Colonic mucosa (tissue), 4 donors: Measurements from ENCODE around the gene RHD. TPM values are rescaled to one million over a fixed set of nuclear protein-coding genes. Genes with fewer than 3 reads are reported as not detected.

ENCODE experiments used
- DNase-seq: peaks from one replicate; pipeline ENCODE4 v3.0.0-alpha.2; 2020
- H3K27ac ChIP-seq: fragments of 200-600 bp; one replicate; pipeline ENCODE4 v1.8.0; 2021
- H3K27me3 ChIP-seq: fragments of 200-600 bp; one replicate; pipeline ENCODE4 v1.8.0; 2021
- H3K36me3 ChIP-seq: fragments of 200-600 bp; one replicate; pipeline ENCODE4 v1.8.0; 2021
- H3K4me1 ChIP-seq: fragments of 200-600 bp; one replicate; pipeline ENCODE4 v1.8.0; 2021; ENCODE audit warnings: mild to moderate bottlenecking
- H3K4me3 ChIP-seq: fragments of 200-600 bp; one replicate; pipeline ENCODE4 v1.8.0; 2021
- H3K9ac ChIP-seq, 2 donors: one replicate each; pipeline ENCODE4 v1.7.0; 2013; ENCODE audit warnings: control low read depth in 2 of 2, low read depth in 2 of 2, low read length in 2 of 2
- H3K9me3 ChIP-seq: fragments of 200-600 bp; one replicate; pipeline ENCODE4 v1.8.0; 2021
- CTCF ChIP-seq: fragments of 200-600 bp; IDR thresholded peaks from one replicate; pipeline ENCODE4 v1.8.0; 2022; ENCODE audit warnings: antibody characterized with exemption, mild to moderate bottlenecking
- intact Hi-C: fragments of 100-400 bp; cut with DNase I; formaldehyde crosslinking; loops from one replicate; pipeline ENCODE4 v1.14.1; 2022
- total RNA-seq, 2 donors: library from RNA; stranded (reverse); fragmentation: NEBNext Ultra II Directional in 1 of 2; extraction: Animal tissue kit (Norgen Biotek cat#: 25700) in 1 of 2; gene quantifications; one replicate each; pipeline ENCODE4 v1.2.1, GENCODE V29; 2021
- donor health status: healthy.
- donor health status: DM: no; HTN: no; CAD: no.
- donor health status: DM: no; HTN: no; CAD: no.

Gene RHD
- total RNA-seq, 2 donors from 2014 or later = 0.10 TPM; not detected in 1

DNA sequence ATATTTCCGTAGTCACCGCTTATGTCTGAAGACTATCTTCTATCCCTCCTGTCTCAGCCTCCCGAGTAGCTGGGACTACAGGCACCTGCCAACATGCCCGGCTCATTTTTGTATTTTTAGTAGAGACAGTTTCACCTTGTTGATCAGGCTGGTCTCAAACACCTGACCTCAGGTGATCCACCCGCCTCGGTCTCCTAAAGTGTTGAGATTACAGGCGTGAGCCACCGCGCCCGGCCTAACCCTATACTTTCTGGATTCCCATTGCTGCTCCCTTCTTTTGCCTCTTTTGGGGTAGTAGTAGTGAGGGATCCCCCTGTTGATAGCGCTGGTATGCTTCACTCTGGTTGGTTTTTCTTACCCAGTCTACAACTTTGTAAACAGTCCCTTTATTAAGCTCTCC lies 34.3 kb upstream of the RHD start:
- Histone ChIP-seq H3K9me3 (no peaks in the 10 kb centered on the region), H3K4me1 (peaks cover 13% of the 10 kb centered on the region), H3K4me3 (no peak overlapping the region), H3K27me3 (no peaks in the 10 kb centered on the region), H3K36me3 (no peaks in the 10 kb centered on the region), H3K9ac (no peak overlapping the region), H3K27ac (no peak overlapping the region)
- TF ChIP-seq CTCF = no peak
- DNase-seq = no peak
- intact Hi-C loops = no loop called here

DNA sequence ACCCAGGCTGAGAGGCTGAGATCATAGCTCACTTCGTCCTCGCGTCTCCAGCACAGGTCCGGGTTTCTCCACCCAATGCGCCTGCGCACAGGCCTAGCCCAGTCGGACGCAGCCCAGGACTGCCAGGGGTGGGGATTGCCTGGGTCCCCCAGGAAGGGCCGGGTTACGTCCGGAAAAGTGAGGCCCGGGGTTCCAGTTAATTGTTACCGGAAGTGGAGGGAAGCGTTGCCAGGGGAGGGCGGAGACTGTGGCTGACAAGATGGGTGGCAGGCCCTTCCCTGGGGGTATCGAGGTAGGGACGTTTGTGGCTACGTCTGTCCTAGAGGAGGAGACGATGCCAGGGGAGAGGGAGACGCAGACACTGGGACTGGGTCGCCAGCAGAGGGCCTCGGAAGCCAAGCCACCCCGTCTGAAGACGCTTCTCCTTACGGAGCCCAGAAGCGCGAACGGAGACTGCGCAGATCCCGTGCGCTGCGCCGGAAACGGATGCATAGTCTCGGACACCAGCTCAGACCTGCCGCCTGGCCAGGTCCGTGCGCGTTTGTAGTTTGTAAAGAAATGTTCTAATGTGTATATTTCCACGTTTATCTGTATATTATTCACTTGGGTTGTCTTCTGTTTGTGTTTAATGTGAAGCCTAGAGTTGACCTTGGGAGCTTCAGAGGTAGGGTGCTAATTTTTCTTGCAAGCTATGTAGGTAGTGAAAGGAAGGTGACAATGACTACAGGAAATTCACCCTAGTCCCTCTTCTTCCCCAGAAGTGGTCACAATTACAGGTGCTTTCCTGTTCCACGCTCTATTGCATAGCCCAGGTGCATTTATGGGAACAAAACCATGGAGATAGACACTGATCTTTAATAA lies 32.4 kb upstream of the RHD start:
- DNase-seq = peak; percentile 94
- TF ChIP-seq CTCF = peak; percentile 49
- H3K4me1 ChIP-seq = peaks cover 14% of the 10 kb centered on the region
- no peaks in the 10 kb centered on the region for H3K9me3 ChIP-seq
- no peaks in the 10 kb centered on the region for H3K27me3 ChIP-seq
- peak overlapping the region; percentile 94 for H3K27ac ChIP-seq
- H3K36me3 ChIP-seq = peaks cover 12% of the 10 kb centered on the region
- H3K9ac ChIP-seq = peak overlapping the region; percentile 65 to 68
- peak overlapping the region; percentile 42 for H3K4me3 ChIP-seq
- intact Hi-C loops = no loop called here

GRCh38 chr1:25243907-25244306 lies 28.4 kb upstream of the RHD start:
- intact Hi-C loops = no loop called here
- H3K27me3 ChIP-seq = no peaks in the 10 kb centered on the region
- DNase-seq = no peak
- peaks cover 15% of the 10 kb centered on the region for H3K36me3 ChIP-seq
- no peak overlapping the region for H3K27ac ChIP-seq
- peaks cover 23% of the 10 kb centered on the region for H3K4me1 ChIP-seq
- no peaks in the 10 kb centered on the region for H3K9me3 ChIP-seq
- H3K4me3 ChIP-seq = no peak overlapping the region
- H3K9ac ChIP-seq = no peak overlapping the region
- TF ChIP-seq CTCF = no peak

DNA sequence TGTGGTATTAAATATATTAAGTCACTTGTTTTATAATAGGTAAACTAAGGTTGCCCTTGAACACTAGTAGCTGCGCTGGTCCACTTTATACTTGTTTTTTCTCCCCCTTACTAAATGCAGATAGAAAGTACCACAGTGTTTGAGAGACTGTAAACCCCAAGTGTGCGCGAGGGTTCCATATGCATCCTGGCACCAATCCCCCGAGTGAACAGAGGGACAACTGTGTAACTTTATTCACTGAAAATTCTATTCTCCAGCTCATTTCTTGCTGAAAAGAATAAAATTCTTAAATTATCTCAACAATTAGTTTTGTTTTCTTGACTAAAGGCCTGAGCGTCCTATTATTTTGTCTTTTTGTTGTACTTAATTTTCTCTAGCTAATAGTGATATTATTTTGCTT lies 26.9 kb upstream of the RHD start:
- Histone ChIP-seq H3K4me1 (peaks cover 20% of the 10 kb centered on the region), H3K27me3 (no peaks in the 10 kb centered on the region), H3K36me3 (peaks cover 15% of the 10 kb centered on the region), H3K9me3 (no peaks in the 10 kb centered on the region), H3K27ac (no peak overlapping the region), H3K4me3 (peak overlapping the region; percentile 90), H3K9ac (peak overlapping the region in 1 of 2 donors; percentile 100)
- no peak for DNase-seq
- intact Hi-C loops = no loop called here
- no peak for TF ChIP-seq CTCF

DNA sequence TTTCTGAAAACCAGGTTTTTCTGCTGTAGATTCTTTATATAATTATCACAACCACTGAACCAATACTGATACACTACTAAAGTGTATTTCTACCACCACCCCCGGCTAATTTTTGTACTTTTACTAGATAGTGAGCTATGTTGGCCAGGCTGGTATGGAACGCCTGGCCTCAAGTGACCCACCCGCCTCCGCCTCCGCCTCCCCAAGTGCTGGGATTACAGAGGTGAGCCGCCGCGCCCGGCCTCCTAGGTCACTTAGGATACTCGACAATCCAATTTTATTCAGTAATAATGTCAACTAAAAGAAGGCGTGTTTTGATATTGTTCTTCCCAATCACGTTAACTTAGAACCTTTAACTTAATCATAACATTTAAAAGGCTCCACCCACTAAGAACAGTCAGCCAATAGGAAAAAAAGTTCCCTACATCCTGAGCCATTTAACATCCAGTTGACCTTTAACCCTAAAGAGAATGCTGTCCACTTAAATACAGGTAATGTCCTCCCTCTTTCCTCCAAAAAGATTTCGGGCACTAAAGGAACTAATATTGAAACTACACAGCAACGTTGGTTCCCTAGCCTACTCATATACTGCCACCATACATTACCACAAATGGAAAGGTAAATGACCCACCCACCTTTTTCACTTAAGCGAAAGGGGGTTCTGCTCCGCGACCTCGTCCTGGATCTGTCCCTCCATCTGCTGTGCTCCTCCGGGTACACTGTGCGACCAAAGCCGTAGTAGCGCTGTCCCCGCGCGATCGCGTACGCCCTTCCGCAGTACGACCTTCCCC lies 26.3 kb upstream of the RHD start:
- DNase-seq = peak; percentile 36
- H3K9me3 ChIP-seq = no peaks in the 10 kb centered on the region
- H3K4me3 ChIP-seq = peak overlapping the region; percentile 90
- H3K4me1 ChIP-seq = peaks cover 15% of the 10 kb centered on the region
- H3K27ac ChIP-seq = peak overlapping the region; percentile 99
- peaks cover 15% of the 10 kb centered on the region for H3K36me3 ChIP-seq
- H3K27me3 ChIP-seq = no peaks in the 10 kb centered on the region
- peak overlapping the region; percentile 99 to 100 for H3K9ac ChIP-seq
- intact Hi-C loops = no loop called here
- TF ChIP-seq CTCF = no peak
